ENCODE results near the gene CD14.
"Not testable (repeated sequence)": the region's sequence is repeated elsewhere in the genome, so short reads cannot be mapped to it uniquely, and the experiment has no call there.

Gene CD14

GRCh38 chr5:140633021-140633471 is at the start of gene CD14:
TSS of gene CD14 (minus strand) at chr5:140633175. CDS start at chr5:140633071, 104 bp downstream.
- Histone ChIP-seq H3K36me3 (ENCODE audit: insufficient read depth, low read length) (no peaks in the 10 kb centered on the region), H3K27me3 (ENCODE audit: insufficient read depth, low read length) (no peaks in the 10 kb centered on the region), H3K4me3 (ENCODE audit: low read length) (no peak within 1 kb of the TSS), H3K9me3 (ENCODE audit: low read length) (peaks cover 6% of the 10 kb centered on the region), H3K4me1 (ENCODE audit: insufficient read depth, low read length) (no peaks in the 10 kb centered on the region), H2AFZ (ENCODE audit: low read depth, low read length) (no peak within 1 kb of the TSS)

- Histone ChIP-seq H3K36me3 (ENCODE audit: insufficient read depth, low read length) (peaks cover 78% of the 10 kb centered on the region), H3K27me3 (ENCODE audit: insufficient read depth, low read length) (no peaks in the 10 kb centered on the region), H3K4me1 (ENCODE audit: insufficient read depth, low read length) (no peaks in the 10 kb centered on the region), H3K9me3 (ENCODE audit: low read length) (no peaks in the 10 kb centered on the region), H2AFZ (ENCODE audit: low read depth, low read length) (no peak overlapping the region), H3K4me3 (ENCODE audit: low read length) (no peak overlapping the region)
Observed at GRCh38 chr5:140678993-140679392, 46.0 kb upstream of the CD14 start.

- Histone ChIP-seq H3K4me3 (ENCODE audit: low read length) (no peak overlapping the region), H3K27me3 (ENCODE audit: insufficient read depth, low read length) (no peaks in the 10 kb centered on the region), H3K9me3 (ENCODE audit: low read length) (no peaks in the 10 kb centered on the region), H2AFZ (ENCODE audit: low read depth, low read length) (no peak overlapping the region), H3K4me1 (ENCODE audit: insufficient read depth, low read length) (no peaks in the 10 kb centered on the region), H3K36me3 (ENCODE audit: insufficient read depth, low read length) (peaks cover 78% of the 10 kb centered on the region)
Observed at GRCh38 chr5:140677947-140678346, 45.0 kb upstream of the CD14 start.

GRCh38 chr5:140674629-140675028 is 41.7 kb upstream of the CD14 start:
- Histone ChIP-seq H3K4me3 (ENCODE audit: low read length) (no peak overlapping the region), H3K36me3 (ENCODE audit: insufficient read depth, low read length) (peaks cover 82% of the 10 kb centered on the region), H3K27me3 (ENCODE audit: insufficient read depth, low read length) (no peaks in the 10 kb centered on the region)

GRCh38 chr5:140674211-140674610 is 41.2 kb upstream of the CD14 start:
- Histone ChIP-seq H3K4me1 (ENCODE audit: insufficient read depth, low read length) (no peaks in the 10 kb centered on the region), H3K27me3 (ENCODE audit: insufficient read depth, low read length) (no peaks in the 10 kb centered on the region), H2AFZ (ENCODE audit: low read depth, low read length) (no peak overlapping the region), H3K9me3 (ENCODE audit: low read length) (no peaks in the 10 kb centered on the region), H3K36me3 (ENCODE audit: insufficient read depth, low read length) (peaks cover 82% of the 10 kb centered on the region), H3K4me3 (ENCODE audit: low read length) (no peak overlapping the region)

More at GRCh38 chr5:140674629-140675028, 41.7 kb upstream of the CD14 start:
- Histone ChIP-seq H3K4me1 (ENCODE audit: insufficient read depth, low read length) (no peaks in the 10 kb centered on the region), H3K9me3 (ENCODE audit: low read length) (no peaks in the 10 kb centered on the region), H2AFZ (ENCODE audit: low read depth, low read length) (no peak overlapping the region)

- Histone ChIP-seq H3K4me1 (ENCODE audit: insufficient read depth, low read length) (no peaks in the 10 kb centered on the region), H3K9me3 (ENCODE audit: low read length) (no peaks in the 10 kb centered on the region), H3K27me3 (ENCODE audit: insufficient read depth, low read length) (no peaks in the 10 kb centered on the region), H3K36me3 (ENCODE audit: insufficient read depth, low read length) (peaks cover 85% of the 10 kb centered on the region), H2AFZ (ENCODE audit: low read depth, low read length) (no peak within 1 kb of the TSS), H3K4me3 (ENCODE audit: low read length) (no peak within 1 kb of the TSS)
Observed at GRCh38 chr5:140673187-140673976, 40.4 kb upstream of the CD14 start, which contains the start of gene DND1. TSS of gene DND1 (minus strand) at chr5:140673576. CDS start at chr5:140673542, 34 bp downstream.

GRCh38 chr5:140672455-140673186 is 39.6 kb upstream of the CD14 start:
- Histone ChIP-seq H2AFZ (ENCODE audit: low read depth, low read length) (no peak overlapping the region), H3K27me3 (ENCODE audit: insufficient read depth, low read length) (no peaks in the 10 kb centered on the region), H3K4me3 (ENCODE audit: low read length) (no peak overlapping the region), H3K9me3 (ENCODE audit: low read length) (no peaks in the 10 kb centered on the region), H3K36me3 (ENCODE audit: insufficient read depth, low read length) (peaks cover 86% of the 10 kb centered on the region), H3K4me1 (ENCODE audit: insufficient read depth, low read length) (no peaks in the 10 kb centered on the region)

GRCh38 chr5:140671472-140672125 is 38.6 kb upstream of the CD14 start:
- no peaks in the 10 kb centered on the region for H3K27me3 ChIP-seq (ENCODE audit: insufficient read depth, low read length)
- peaks cover 85% of the 10 kb centered on the region for H3K36me3 ChIP-seq (ENCODE audit: insufficient read depth, low read length)
- H2AFZ ChIP-seq (ENCODE audit: low read depth, low read length): no peak overlapping the region
- no peaks in the 10 kb centered on the region for H3K9me3 ChIP-seq (ENCODE audit: low read length)
- no peak overlapping the region for H3K4me3 ChIP-seq (ENCODE audit: low read length)
- no peaks in the 10 kb centered on the region for H3K4me1 ChIP-seq (ENCODE audit: insufficient read depth, low read length)

GRCh38 chr5:140671035-140671434 is 38.1 kb upstream of the CD14 start:
- H3K4me3 ChIP-seq (ENCODE audit: low read length); H3K27me3 ChIP-seq (ENCODE audit: insufficient read depth, low read length); H3K4me1 ChIP-seq (ENCODE audit: insufficient read depth, low read length); H3K9me3 ChIP-seq (ENCODE audit: low read length); H2AFZ ChIP-seq (ENCODE audit: low read depth, low read length): not testable (repeated sequence)
- H3K36me3 ChIP-seq (ENCODE audit: insufficient read depth, low read length): peaks cover 80% of the 10 kb centered on the region

- Histone ChIP-seq H2AFZ (ENCODE audit: low read depth, low read length) (peak within 1 kb of the TSS; percentile 44), H3K9me3 (ENCODE audit: low read length) (no peaks in the 10 kb centered on the region), H3K36me3 (ENCODE audit: insufficient read depth, low read length) (peaks cover 61% of the 10 kb centered on the region), H3K4me3 (ENCODE audit: low read length) (peak within 1 kb of the TSS; percentile 63), H3K27me3 (ENCODE audit: insufficient read depth, low read length) (no peaks in the 10 kb centered on the region), H3K4me1 (ENCODE audit: insufficient read depth, low read length) (peaks cover 9% of the 10 kb centered on the region)
Observed at GRCh38 chr5:140664359-140665119, 31.6 kb upstream of the CD14 start, which contains the start of gene WDR55. TSS of gene WDR55 (plus strand) at chr5:140664904. CDS start at chr5:140664913, 9 bp downstream.

GRCh38 chr5:140664030-140664358 is 31.0 kb upstream of the CD14 start:
- H3K36me3 ChIP-seq (ENCODE audit: insufficient read depth, low read length): peaks cover 61% of the 10 kb centered on the region
- peak overlapping the region; percentile 44 for H2AFZ ChIP-seq (ENCODE audit: low read depth, low read length)
- H3K4me1 ChIP-seq (ENCODE audit: insufficient read depth, low read length): peaks cover 9% of the 10 kb centered on the region
- H3K4me3 ChIP-seq (ENCODE audit: low read length): peak overlapping the region; percentile 63
- H3K9me3 ChIP-seq (ENCODE audit: low read length): no peaks in the 10 kb centered on the region
- no peaks in the 10 kb centered on the region for H3K27me3 ChIP-seq (ENCODE audit: insufficient read depth, low read length)

GRCh38 chr5:140660371-140660770 is 27.4 kb upstream of the CD14 start:
- H3K4me1 ChIP-seq (ENCODE audit: insufficient read depth, low read length); H3K4me3 ChIP-seq (ENCODE audit: low read length); H2AFZ ChIP-seq (ENCODE audit: low read depth, low read length); H3K27me3 ChIP-seq (ENCODE audit: insufficient read depth, low read length); H3K9me3 ChIP-seq (ENCODE audit: low read length): not testable (repeated sequence)
- H3K36me3 ChIP-seq (ENCODE audit: insufficient read depth, low read length): peaks cover 73% of the 10 kb centered on the region
